Keratinocyte (primary cell): ENCODE data around the gene TAOK1. TPM values are rescaled to one million over a fixed set of nuclear protein-coding genes. Genes with fewer than 3 reads are reported as not detected.

ENCODE experiments used
- DNase-seq: peaks from one replicate; pipeline ENCODE4 v3.0.0-alpha.2; 2011; ENCODE audit warnings: low read depth, missing footprints, low spot score
- FAIRE-seq: peaks from 2 replicates; lab custom pipeline; 2011; peaks lifted over from hg19 to GRCh38; lab: Jason Lieb, UNC
- H2AFZ ChIP-seq: 2 replicates; pipeline ENCODE4 v1.6.0; 2012; ENCODE audit warnings: low read length, control low read depth, inconsistent platforms; ENCODE audit not compliant: control insufficient read depth
- H3K27ac ChIP-seq: 2 replicates; pipeline ENCODE4 v1.5.1; 2011; ENCODE audit warnings: low read length; ENCODE audit not compliant: control insufficient read depth, insufficient read depth
- H3K27me3 ChIP-seq: 3 replicates; pipeline ENCODE4 v1.6.0; 2011; ENCODE audit warnings: low read length; ENCODE audit not compliant: control insufficient read depth, insufficient read depth; ENCODE audit errors: extremely low read depth
- H3K36me3 ChIP-seq, 2 experiments: 2 replicates in 1 of 2; 3 replicates in 1 of 2; pipeline ENCODE4 v1.5.1; 2011; ENCODE audit warnings: low read length in 2 of 2, mild to moderate bottlenecking in 1 of 2; ENCODE audit not compliant: control insufficient read depth in 2 of 2, insufficient read depth in 2 of 2; ENCODE audit errors: extremely low read depth in 1 of 2
- H3K4me1 ChIP-seq: 3 replicates; pipeline ENCODE4 v1.5.1; 2011; ENCODE audit warnings: low read length; ENCODE audit not compliant: control insufficient read depth, insufficient read depth; ENCODE audit errors: extremely low read depth
- H3K4me2 ChIP-seq: 3 replicates; pipeline ENCODE4 v1.6.0; 2011; ENCODE audit warnings: low read depth, low read length; ENCODE audit not compliant: control insufficient read depth, insufficient read depth; ENCODE audit errors: extremely low read depth
- H3K4me3 ChIP-seq, 3 experiments: fragments of 200-600 bp in 1 of 3; sonication (generic) in 1 of 3; 2 replicates in 2 of 3; 3 replicates in 1 of 3; pipeline ENCODE4 v1.5.1; 2011 to 2016; ENCODE audit warnings: low read length in 3 of 3, mild to moderate bottlenecking in 3 of 3, control low read depth in 2 of 3, inconsistent platforms in 1 of 3, low read depth in 1 of 3, mixed read lengths in 1 of 3, mixed run types in 1 of 3, moderate library complexity in 1 of 3; ENCODE audit not compliant: control insufficient read depth in 2 of 3, insufficient read depth in 2 of 3; ENCODE audit errors: extremely low read depth in 1 of 3
- H3K79me2 ChIP-seq: 2 replicates; pipeline ENCODE4 v1.6.0; 2012; ENCODE audit warnings: low read length; ENCODE audit not compliant: control insufficient read depth, insufficient read depth
- H3K9ac ChIP-seq: 3 replicates; pipeline ENCODE4 v1.6.0; 2011; ENCODE audit warnings: low read length; ENCODE audit not compliant: control insufficient read depth, insufficient read depth; ENCODE audit errors: extremely low read depth
- H3K9me1 ChIP-seq: 3 replicates; pipeline ENCODE4 v1.6.0; 2011; ENCODE audit warnings: low read length; ENCODE audit not compliant: control insufficient read depth, insufficient read depth; ENCODE audit errors: extremely low read depth
- H3K9me3 ChIP-seq: 2 replicates; pipeline ENCODE4 v1.5.1; 2012; ENCODE audit warnings: low read depth, low read length; ENCODE audit not compliant: control insufficient read depth
- H4K20me1 ChIP-seq: 3 replicates; pipeline ENCODE4 v1.6.0; 2011; ENCODE audit warnings: low read length; ENCODE audit not compliant: control insufficient read depth, insufficient read depth; ENCODE audit errors: extremely low read depth
- EZH2 ChIP-seq: IDR thresholded peaks from one replicate; pipeline ENCODE4 v1.6.1; 2012; ENCODE audit warnings: inconsistent platforms, mild to moderate bottlenecking, low read length, moderate library complexity
- dilution Hi-C: fragments of 300-500 bp; cut with MboI; formaldehyde crosslinking; loops from one replicate; pipeline ENCODE4 v1.7.0; 2020; ENCODE audit warnings: low sequenced_read_pairs; ENCODE audit not compliant: extremely low pct_ligation_motif_present
- polyA plus RNA-seq, 5 experiments: library from polyadenylated mRNA; depleted of rRNA in 3 of 5; stranded (reverse) in 3 of 5; stranded (forward) in 1 of 5; unstranded in 1 of 5; fragments of >200 nt; gene quantifications; 1 replicate in 1 of 5; 2 replicates in 3 of 5; 3 replicates in 1 of 5; pipeline versions ENCODE4 v1.2.1 to v1.2.3, GENCODE V29; 2011 to 2012; ENCODE audit warnings: missing spikeins in 2 of 5, low read depth in 1 of 5, low replicate concordance in 1 of 5
- TF ChIP-seq, protein P1 (sequence below), 3 experiments: IDR thresholded peaks in 1 of 3; conservative IDR thresholded peaks in 1 of 3; optimal IDR thresholded peaks in 1 of 3; 2 replicates in 2 of 3; 3 replicates in 1 of 3; pipeline versions ENCODE3 to v1.5.1; 2011; ENCODE audit warnings: low read length in 3 of 3, mild to moderate bottlenecking in 3 of 3, moderate library complexity in 2 of 3, control low read depth in 1 of 3, inconsistent platforms in 1 of 3; ENCODE audit not compliant: insufficient read depth in 2 of 3; ENCODE audit errors: extremely low read depth in 1 of 3

The TAOK1 gene
- polyA plus RNA-seq, 1 donor (not counting 4 experiments of a cell fraction or from before 2014, with no cell fraction given): 26.7 TPM

- Histone ChIP-seq H3K9ac (no peak overlapping the region), H3K9me3 (no peaks in the 10 kb centered on the region), H2AFZ (no peak overlapping the region), H3K27me3 (no peaks in the 10 kb centered on the region), H4K20me1 (peaks cover 14% of the 10 kb centered on the region), H3K27ac (no peak overlapping the region), H3K4me2 (no peak overlapping the region), H3K4me1 (peaks cover 33% of the 10 kb centered on the region), H3K79me2 (peaks cover 20% of the 10 kb centered on the region), H3K36me3 (peaks cover 50 to 54% of the 10 kb centered on the region in 2 experiments), H3K9me1 (peaks cover 6% of the 10 kb centered on the region), H3K4me3 (no peak overlapping the region)
- dilution Hi-C loops: no loop called here
- TF ChIP-seq, protein P1, sequence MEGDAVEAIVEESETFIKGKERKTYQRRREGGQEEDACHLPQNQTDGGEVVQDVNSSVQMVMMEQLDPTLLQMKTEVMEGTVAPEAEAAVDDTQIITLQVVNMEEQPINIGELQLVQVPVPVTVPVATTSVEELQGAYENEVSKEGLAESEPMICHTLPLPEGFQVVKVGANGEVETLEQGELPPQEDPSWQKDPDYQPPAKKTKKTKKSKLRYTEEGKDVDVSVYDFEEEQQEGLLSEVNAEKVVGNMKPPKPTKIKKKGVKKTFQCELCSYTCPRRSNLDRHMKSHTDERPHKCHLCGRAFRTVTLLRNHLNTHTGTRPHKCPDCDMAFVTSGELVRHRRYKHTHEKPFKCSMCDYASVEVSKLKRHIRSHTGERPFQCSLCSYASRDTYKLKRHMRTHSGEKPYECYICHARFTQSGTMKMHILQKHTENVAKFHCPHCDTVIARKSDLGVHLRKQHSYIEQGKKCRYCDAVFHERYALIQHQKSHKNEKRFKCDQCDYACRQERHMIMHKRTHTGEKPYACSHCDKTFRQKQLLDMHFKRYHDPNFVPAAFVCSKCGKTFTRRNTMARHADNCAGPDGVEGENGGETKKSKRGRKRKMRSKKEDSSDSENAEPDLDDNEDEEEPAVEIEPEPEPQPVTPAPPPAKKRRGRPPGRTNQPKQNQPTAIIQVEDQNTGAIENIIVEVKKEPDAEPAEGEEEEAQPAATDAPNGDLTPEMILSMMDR (optimal IDR thresholded peaks at IDR 0.05 in 1 of 3, IDR thresholded peaks at IDR 0.05 in 1 of 3, conservative IDR thresholded peaks at IDR 0.05 in 1 of 3; ENCODE audit: extremely low read depth in 1 of 3, insufficient read depth in 2 of 3, low read length in 3 of 3): no peak
- TF ChIP-seq EZH2: no peak
- DNase-seq (no peak), FAIRE-seq (no peak)
Observed at GRCh38 chr17:29578626-29579485, 188.7 kb downstream of the TAOK1 start.

DNA sequence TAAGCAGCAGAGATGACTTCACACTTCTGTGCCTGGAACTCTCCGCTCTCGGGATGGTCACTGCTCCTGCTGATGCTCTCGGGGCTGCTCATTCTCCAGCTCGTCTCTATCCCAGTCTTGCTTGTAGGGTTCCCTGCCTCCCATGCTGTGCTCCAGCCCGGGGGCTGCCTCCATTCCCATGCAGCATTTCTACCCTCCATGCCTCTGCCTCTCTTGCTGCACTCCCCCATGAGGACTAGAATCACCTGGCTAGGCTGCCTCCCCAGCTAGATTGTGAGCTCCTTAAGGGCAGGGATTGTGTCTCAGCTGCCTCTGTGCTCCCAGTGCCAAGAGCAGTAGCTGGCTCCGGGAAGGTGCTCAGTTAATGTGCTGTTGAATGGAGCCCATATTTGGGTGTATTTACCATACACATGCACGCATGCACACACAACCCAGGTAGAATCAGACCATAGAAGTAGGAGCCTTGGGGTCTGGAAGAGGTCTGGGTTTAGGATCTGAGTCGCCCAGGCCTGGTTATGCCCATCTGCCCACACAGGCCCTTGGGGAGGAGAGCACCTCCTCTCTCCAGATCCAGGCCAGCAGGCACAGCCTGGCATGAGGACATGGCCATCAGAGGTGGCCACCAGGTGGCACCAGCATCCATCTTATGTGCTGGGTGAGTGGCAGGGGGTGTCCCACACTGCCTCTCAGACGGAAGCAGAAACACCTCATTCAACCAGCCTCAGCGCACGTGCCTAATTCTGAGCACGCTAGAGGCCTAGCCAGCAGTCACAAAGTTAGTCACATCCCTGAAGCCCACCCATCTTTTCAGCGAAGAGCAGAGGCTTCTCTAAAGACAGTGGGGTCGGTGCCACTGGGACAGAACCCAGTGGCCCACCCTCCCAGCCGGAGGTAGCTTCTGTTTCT lies 190.0 kb downstream of the TAOK1 start:
- Histone ChIP-seq H2AFZ (no peak overlapping the region), H3K4me1 (peaks cover 45% of the 10 kb centered on the region), H3K79me2 (peaks cover 30% of the 10 kb centered on the region), H3K9ac (no peak overlapping the region), H3K27ac (peak overlapping the region; percentile 56), H3K27me3 (no peaks in the 10 kb centered on the region), H3K4me2 (no peak overlapping the region), H3K36me3 (peaks cover 45 to 50% of the 10 kb centered on the region in 2 experiments), H4K20me1 (peaks cover 21% of the 10 kb centered on the region), H3K9me1 (peaks cover 13% of the 10 kb centered on the region), H3K9me3 (no peaks in the 10 kb centered on the region), H3K4me3 (no peak overlapping the region)
- DNase-seq: no peak
- FAIRE-seq: peak; percentile 96
- TF ChIP-seq, protein P1 (optimal IDR thresholded peaks at IDR 0.05 in 1 of 3, IDR thresholded peaks at IDR 0.05 in 1 of 3, conservative IDR thresholded peaks at IDR 0.05 in 1 of 3; ENCODE audit: extremely low read depth in 1 of 3, insufficient read depth in 2 of 3, low read length in 3 of 3): peak; percentile 91 to 100 (median 95)
- no peak for TF ChIP-seq EZH2
- dilution Hi-C loops: no loop called here
